GM18867 (cell line): ENCODE results near the gene PXDN.

Source experiments
- ATAC-seq: cut with Tn5 transposase; IDR thresholded peaks from one replicate; pipeline ENCODE4 v1.9.1; 2021; ENCODE audit warnings: mild to moderate bottlenecking, moderate library complexity; ENCODE audit not compliant: unreplicated experiment

Gene PXDN

DNA sequence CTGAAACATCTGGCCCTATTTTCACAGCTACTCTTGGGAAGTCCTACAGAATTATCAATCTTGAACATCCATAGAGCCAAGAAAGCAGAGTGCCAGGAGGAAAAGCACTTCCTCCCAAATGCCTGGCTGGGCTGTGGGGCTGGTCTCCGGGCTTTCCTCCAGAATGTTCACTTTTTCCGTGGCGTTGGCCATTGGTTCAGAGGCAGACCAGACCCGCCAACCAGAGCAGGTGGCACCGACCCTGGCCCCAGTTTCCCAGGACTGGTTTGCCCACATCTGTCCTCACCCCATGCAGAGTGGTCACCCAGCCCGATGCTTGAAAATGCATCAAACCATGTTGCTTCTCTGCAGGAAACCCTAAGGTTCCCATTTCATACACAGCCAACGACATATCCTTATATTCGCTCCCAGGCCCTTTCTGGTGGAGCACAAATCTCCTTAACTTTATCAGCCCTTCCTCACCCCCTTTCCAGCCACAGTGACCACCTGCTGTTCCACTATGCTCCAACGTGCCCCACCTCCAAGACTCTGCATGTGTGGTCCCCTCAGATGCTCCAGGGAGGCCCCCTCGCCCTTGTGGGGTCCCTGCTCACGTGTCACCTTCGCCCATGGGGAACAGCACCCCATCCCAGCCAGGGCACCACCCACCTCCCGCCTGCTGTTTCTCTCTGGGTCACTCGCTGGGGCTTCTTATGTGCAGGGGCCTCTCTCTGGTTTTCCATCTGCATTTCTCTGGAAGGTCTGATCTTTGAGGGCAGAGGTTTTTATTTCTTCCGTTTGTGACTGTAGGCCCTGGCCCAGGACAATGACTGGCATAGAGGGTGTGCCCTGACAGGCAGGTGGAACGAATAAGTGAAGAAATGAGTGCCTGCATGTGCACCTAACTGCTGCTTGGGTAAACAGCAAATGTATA, 92.9 kb downstream of the PXDN start:
- no peak for ATAC-seq

DNA sequence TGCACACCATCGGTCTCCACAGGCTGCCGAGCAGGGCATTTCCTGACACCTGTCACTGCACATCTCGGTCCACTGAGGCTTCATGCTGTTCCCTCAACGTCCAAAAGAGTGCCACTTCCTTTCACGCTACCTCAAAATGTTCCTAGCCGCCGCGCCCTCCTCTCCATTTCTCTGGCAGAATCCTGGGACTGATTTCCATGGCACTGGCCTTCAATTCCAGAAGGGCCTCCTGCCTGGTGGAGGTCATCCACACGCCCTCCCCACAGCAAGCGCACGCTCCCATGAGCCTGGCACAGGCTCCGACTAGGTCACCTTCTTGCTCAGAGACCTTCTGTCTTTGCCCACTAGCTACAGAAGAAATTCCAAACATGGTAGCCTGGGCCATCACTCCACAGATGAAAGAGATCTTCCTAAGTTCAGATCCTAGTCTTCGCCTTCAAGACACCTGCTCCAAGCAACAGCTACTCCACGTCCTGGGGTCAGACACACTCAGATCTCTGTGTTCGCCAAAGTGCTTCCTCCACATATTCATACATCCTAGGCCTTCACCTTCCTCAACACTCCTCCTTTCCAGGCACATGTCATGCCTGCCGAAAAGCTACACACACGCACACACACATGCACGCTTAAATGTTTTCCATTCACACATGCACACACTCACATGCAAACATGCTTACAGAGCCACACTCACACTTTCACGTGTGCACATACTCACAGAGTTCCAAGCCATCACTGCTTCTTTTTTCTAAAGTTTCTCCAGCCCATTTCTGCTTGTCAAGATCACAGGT, 94.0 kb downstream of the PXDN start:
- no peak for ATAC-seq

DNA sequence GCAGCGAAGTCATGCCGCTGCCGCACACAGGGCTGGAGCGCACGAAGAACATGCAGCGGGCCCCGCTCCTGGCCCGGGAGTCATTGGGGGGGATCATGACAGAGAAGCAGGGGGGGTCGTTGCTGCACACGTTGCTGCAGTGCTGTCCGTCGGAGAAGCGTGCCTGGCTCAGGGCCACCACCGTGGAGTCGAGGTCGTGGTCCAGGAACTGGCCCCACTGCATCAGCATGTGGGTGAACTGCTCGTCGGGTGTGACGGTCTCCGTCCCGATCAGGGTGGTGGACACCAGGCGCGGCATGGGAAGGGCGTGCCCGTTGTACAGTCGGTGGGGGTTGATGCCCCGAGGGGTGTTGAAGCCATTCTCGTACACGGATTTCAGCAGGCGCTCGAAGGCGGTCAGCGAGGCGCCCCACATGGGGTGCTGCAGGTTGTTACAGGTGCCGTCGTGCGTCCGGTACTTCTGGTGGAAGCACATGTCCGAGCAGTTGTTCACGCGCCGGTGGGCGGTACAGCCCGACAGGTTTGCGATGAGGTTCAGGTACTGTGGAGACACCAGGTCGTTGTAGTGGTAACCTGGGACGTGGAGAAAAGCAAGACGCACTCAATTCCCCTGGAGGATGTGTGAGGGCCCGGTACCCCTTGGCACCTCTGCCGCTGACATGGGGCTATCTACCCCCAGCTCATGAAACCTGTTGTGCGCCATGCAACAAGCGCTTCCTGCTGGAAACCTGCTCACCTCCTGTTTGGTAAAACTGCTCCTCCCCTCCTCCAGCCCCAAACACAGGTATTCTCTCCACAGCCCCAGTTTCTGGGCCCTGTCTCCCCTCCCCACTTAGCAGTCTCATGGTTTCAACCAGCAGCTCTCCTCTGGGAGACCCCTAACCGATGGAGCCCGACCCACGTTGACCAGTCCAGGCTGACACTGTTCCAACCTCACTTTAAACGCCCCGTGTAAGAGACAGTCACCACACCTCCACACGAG, 94.9 kb downstream of the PXDN start:
- ATAC-seq = no peak

DNA sequence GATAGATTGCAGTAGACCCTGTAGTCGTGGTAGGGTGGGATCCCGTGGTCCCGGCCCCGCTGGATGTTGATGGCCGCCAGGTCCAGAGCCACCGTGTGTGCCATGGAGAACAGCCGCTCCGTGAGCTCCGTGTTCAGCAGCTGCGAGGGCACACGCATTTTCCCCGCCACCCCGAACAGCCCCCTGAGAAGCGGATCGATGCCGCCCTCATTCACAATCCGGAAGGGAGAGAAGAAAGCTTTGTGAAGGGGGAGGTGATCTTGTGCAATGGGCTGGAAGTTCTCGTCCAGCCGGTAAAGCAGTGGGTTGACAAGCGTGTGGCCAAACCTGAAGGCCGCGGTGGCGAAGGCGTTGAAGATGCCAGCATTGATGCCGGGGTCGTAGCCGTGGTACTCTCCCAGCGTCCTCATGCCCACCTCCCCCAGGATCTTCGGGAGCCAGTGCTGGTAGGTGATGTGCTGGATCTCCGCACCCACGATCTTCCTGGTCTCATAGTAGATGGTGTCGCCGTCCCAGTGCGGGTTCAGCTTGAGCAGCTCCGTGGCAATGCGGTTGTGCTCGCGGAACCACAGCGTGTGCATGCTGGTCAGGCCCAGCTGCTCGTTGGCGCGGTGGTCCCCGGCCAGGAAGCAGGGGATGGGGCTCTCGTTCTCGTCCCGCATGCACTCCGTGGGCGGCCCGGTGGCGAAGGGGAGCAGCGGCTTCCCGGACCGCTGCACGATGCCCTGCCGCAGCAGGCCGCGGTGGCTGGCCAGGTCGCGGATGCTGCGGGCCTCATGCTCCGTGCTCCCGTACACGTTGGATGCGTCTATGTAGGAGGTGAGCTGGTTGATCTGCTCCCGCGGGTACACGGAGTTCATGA, 95.8 kb downstream of the PXDN start:
- no peak for ATAC-seq

DNA sequence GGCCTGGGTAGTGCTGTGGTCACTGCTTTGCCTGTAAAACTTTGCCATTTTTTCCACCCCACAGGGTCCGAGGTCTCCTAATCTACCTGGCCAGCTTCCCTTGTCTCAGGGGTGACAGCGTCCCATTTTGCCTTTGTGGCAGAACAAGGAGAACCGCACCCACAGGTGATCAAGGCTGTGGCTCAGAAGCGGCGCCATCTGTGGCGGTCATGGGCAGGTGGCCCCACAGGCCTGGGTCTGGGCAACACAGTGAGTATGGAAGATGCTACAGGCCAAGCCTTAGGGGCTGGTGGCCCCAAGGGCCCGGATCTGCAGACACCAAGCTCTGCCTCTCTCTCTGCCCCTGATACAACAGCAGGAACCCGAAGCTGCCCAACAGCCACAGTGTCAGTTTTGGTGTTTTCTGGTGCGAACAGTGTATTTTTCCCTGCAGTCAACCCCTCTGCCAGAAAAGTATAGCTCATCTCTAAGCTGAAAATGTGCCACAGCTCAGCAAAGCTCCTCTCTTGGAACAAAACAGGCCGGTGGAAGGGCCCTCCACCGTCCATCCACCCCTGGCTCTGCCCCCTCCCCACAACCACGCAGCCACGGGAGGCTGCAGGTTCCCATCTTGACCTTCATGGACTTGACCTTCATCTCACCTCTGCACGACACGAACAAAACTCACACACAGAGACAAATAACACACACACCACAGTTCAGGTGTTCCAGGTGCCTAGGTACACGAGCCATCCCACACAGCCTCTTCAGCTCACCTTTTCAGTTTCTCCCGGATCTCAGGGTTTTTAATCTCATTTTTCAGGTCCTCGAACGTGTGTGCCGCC, 96.7 kb downstream of the PXDN start:
- no peak for ATAC-seq

DNA sequence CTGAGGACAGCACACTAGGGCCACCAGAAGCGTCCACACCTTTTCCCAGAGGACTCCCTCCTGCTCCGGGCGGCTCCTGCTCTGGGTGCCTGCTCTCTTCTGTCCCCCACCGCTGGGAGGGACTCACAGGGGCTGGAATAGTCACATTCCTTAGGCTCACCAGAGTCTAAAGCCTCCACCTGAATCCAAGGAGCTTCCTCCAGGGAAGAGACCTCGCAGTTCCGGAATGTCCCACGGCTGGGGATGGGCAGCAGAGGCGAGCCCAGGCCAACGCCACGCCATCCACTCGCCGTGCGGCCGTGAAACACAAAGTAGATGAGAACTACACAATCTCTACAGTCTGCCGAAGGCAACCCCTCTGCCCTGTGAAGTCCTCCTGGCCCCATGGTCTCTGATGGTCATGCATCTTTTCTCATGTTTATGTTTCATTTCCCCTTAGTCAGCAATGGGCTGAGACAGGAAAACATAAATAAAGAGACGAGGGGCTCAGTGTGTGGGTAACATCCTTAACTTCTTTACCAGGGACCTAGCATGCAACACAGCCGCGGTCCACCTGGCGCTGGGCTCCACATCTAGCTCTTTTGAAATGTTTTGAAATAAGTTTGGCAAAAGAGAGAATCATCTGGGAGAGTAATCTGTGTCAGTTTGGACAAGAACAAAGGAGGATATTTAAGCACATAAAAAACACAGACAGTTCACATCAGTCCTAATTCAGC, 98.4 kb downstream of the PXDN start:
- ATAC-seq = no peak

DNA sequence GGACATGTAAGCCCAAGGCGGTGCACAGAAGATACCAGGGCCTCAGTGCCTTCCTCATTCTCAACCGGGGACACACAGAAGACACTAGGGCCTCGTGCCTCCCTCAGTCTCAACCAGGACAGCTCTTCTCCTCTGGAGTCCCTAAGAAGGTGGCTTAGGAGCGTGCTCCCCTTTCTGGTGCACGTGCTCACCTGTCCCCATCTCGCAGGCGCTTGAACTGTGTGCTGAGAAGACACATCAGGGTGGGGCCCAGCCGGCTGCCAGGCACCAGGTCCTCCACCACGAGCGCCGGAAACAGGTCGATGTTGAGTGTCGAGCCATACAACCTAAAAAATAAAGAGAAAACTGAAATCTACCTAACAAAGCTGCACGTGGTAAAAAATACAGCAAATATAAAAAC, 99.9 kb downstream of the PXDN start:
- ATAC-seq = no peak

DNA sequence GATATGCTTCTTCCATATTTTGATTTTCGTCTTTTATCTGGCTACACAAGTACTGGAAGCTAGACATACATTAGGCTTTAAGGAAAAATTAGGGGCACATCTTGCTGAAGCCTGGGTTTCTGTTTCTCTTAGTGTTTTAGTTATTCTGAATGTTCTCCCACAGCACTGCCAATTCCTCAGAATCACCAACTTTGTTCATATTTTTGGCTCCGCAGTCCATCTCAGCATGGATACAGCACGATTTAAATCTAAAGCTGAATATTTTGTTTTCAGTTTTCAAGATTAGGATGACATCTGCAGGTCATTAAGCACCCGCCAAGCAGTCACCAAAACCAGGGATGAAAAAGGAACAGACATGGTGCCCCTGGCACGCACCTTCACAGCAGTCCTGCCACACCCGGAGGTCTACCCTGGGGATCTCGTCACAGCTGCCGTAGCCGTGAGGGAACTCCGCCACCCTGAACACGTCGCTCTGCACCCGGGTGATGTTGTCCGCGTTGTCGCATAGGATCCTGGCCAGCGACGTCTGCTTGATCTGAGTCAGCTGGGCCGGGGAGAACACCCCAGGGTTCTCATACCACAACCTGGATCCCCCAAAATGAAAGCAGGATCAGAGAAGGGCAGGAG, 101.2 kb downstream of the PXDN start:
- no peak for ATAC-seq

DNA sequence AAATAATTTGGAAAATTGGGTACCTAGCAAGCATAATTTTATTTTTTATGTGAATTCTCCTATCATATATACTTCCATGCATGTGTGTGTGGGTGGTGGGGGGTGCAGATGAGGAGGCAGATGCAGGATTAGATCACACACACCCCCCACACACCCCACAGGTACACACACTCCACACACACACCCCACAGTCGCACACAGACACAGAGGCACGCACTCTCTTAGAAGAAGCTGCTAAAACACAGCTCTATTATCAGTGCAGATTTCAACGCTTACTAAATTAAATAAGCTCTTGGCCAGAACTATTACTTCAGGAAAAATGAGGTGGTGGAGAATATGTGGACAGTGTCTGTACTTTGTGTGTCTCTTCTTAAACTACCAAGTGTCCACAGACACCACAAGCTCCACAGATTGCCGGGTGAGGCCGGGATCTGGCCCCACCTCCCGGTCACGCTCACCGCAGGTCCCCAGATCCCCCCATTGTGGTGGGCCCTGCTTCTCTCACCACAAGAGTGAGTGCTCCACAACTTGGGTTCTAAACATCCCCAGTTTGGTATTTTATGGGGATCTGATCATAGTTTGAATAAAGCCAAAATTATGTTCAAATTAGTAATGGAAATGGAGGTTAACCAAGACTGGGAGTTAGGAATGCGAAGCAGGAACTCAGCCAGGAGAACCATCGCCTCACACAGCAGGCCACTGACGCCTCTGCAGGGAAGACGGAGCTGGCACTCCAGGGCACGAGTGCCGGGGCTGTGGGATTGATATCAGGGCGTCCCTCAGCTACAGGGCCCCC, 102.1 kb downstream of the PXDN start:
- ATAC-seq = no peak

DNA sequence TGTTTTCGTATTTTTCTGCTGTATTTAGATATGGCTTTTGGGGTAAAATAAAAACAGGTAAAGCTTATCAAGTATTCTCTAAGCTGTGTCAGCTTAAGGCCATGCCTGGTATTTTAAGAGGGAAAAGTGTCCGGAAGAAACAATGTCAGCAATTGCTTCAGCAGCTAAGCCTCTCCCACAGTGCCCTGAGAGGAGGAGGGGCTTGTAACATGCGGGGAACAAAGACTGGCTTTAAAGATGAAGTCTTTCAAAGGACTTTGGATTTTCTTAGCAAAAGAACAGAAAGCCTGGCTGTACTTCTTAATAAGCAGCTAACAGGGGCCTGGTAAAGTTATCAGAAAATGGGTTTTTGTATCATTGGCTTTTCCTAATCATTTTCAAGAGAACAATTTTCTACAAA, 102.8 kb downstream of the PXDN start:
- ATAC-seq = no peak

DNA sequence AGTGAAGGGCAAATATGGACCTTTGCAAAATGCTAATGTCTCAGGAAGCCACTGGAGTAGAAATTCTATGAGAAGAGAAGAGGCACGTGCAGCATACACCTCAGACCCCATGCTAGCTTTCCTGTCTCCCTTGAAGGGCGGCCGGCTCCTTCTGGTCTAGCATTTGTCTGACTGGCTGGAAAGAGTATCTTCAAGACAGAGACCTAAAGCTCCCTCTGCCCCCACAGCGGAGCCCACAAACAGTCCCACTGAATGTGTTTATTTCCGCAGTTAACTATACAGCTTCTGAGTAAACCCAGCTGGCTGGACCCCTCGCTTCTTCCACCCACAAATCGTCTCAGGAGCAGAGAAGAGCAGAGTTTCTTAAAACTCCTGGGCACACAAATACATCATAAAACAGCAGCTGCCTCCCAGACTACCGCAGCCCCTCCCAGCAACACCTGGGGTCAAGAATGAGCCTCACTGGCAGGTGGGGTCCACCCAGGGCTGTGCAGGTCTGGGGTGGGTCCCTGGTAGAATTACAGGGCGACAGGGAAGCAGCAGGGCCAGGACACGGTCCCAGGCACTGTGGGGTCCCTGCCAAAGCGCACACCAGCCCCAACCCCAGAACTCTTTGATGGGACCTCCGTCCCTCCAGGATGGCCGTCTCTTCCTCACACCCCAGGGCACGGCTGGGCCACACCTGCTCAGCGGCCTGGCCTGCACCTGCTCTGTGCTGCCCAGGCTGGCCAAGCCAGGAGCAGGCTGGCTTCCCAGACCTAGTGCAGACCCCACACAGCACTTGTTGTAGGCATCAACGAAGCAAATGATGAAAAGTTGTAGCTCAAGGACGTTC, 103.8 kb downstream of the PXDN start:
- ATAC-seq = no peak

DNA sequence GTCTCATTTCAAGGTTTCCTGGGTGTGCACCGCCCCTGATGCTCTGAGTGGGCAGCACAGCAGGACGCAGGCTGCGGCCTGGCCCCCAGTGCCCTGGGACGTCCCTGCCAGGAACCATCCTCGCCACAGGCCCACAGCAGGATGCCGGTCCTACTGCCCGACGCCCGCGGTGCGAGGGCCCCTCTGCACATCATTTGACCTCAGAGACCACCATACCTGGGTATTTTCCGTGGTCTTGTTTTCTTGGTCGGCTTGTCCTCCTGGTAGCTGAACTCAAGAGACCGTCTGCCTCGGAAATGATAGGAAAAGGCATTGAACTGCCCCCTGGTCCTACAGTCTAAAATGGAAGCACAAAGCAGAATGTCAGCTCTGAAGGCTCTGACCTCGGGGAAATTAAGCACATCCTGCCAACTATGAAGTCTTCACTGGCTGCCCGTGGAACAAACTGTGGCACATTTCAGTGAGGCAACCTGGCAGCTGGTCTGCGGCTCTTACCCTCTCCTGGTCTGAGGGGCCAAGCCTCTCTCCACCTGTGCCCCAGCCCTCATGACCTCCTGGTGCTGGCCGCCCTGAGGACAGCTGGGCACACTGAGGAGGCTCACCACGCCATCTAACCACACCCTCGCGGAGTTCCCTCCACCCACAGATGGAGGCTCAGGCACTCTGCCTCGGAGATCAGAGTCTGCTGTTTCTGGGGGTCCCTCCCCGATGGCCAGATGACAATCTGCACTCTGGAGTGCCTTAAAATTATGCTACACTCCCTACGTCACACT, 105.0 kb downstream of the PXDN start:
- ATAC-seq = no peak

DNA sequence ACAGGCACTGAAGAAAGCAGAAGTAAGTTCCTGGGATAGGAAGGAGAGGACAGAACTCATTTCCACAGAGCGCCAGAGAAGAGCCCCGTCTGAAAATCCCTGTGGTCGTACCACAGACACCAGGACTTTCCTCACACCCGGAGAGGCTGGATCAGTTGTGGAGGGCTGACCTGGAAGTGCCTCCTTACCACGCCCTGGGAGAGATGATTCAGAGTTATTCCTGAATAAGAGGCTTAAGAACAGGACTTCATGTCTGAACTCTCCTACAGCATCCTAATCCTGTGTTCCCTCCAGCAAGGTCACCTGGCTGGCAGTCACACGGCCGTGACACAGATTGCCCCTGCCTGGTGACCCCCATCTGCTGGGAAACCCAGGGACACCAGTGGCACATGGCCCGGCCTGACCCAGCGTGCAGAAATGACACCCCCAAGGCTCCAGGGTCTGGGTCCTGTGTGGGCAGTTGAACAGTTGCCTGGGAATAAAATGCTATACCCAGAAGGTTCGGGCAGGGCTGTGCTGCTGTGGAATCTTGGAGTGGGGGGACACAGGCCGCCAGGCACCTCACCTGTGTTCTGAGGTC, 105.9 kb downstream of the PXDN start:
- no peak for ATAC-seq

DNA sequence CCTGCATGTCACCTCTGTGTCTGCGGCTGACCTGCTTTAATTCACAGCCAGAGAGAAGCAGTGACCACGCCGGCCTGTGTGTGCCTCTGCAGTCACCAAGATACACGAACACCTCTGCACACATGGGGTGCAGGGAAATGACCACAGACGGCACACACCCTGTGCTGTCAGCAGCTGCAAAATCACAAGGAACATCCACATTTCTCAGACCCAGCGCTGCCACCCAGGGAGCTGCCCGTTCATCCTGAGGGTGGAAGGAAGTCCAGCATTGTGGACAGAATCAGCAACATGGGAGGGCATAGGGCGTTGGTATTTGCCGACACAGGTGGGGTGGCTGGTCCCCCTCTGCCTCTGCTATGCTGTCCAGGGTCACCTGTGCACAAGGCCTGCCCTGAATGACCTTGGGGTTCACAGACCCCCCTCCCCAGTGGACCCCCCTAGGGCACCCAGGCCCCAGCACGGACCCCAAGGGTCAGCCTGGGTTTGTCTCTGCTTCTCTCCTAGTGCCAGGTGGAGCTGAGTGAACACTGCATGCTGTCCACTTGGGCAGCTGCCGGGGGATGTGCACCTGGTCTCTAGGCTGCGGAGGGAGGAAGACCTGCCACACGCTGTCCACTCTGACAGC, 107.4 kb downstream of the PXDN start:
- no peak for ATAC-seq

DNA sequence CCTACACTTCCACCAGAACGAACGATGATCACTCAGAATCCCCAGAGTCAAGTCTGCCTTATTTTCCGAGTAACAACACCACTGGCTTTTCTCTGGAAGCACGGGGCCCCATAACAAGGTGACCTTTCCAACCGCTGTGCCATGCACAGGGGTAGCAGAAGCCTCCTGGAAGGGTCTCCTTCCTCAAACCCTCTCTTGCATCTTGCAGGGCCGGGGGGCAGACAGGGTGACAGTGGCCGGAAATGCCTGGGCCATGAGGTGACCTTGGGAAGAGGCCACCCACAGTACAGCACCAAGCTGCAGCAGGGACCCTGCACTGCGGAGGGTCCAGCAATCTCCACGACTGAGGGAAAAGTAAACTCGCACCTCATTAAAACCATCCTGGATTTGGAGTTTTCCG, 108.5 kb downstream of the PXDN start:
- no peak for ATAC-seq
